Measurements from ENCODE around the gene PLAAT3. TPM values are rescaled to one million over a fixed set of nuclear protein-coding genes. Genes with fewer than 3 reads are reported as not detected.
A peak's percentile ranks its signal among the peaks of the same experiment; 100 is the strongest.

PLAAT3 gene
- total and polyA plus RNA-seq, 7 donors = 50.0 to 115 (median 82.3) TPM

DNA sequence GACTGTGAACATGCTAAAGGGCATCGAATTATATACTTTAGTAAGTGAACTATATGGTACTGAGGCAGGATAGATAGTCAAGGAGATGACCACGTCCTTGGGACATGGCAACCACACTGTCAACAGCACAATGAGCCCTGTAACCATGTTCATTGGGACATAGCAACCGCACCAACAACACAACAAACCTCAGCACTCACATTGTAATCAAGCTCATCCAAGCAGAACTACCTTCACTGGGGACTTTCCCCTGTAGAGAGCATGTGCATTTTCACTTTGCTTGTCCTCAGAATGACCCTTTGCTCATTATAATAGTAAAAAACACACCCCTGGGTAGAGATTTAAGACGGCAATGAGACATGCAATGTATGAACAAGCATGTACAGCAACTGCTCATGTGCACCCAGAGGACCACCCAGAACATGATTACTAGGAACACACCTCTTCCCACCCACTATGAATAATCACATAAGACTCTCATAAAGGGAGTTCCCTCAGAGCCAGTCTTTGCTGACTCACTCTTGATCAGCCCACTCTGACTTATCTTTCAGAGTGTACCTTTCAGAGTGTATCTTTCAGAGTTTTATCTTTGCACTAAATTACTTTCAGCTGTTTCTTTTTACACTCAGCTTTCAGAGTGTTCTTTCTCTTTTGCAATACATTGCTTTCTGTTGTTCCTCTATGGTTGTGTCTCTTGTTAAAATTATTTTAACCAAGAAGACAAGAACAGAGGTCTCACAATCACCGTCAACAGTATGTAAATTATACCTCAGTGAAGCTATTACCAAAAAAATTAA, 47.0 kb downstream of the PLAAT3 start:
- H3K27ac ChIP-seq = peak overlapping the region; percentile 10
- WGBS, 3 donors = 22 to 26% (median 23%) methylated on average over 5 of the region's 5 CpGs
- peak; percentile 81 to 85 (median 84) for ATAC-seq
- intact Hi-C loops (cut with DNase I) = no loop called here
- H3K4me3 ChIP-seq = no peak overlapping the region
- H3K36me3 ChIP-seq (ENCODE audit: insufficient read depth in 1 of 2, low read depth in 1 of 2) = no peaks in the 10 kb centered on the region
- no peaks in the 10 kb centered on the region for H3K9me3 ChIP-seq
- TF ChIP-seq, protein P1, sequence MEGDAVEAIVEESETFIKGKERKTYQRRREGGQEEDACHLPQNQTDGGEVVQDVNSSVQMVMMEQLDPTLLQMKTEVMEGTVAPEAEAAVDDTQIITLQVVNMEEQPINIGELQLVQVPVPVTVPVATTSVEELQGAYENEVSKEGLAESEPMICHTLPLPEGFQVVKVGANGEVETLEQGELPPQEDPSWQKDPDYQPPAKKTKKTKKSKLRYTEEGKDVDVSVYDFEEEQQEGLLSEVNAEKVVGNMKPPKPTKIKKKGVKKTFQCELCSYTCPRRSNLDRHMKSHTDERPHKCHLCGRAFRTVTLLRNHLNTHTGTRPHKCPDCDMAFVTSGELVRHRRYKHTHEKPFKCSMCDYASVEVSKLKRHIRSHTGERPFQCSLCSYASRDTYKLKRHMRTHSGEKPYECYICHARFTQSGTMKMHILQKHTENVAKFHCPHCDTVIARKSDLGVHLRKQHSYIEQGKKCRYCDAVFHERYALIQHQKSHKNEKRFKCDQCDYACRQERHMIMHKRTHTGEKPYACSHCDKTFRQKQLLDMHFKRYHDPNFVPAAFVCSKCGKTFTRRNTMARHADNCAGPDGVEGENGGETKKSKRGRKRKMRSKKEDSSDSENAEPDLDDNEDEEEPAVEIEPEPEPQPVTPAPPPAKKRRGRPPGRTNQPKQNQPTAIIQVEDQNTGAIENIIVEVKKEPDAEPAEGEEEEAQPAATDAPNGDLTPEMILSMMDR (IDR thresholded peaks at IDR 0.05) = no peak
- H3K27me3 ChIP-seq (ENCODE audit: insufficient read depth in 3 of 3, low read length in 2 of 3) = no peaks in the 10 kb centered on the region
- peaks cover 10% of the 10 kb centered on the region for H3K4me1 ChIP-seq
- DNase-seq = no peak

DNA sequence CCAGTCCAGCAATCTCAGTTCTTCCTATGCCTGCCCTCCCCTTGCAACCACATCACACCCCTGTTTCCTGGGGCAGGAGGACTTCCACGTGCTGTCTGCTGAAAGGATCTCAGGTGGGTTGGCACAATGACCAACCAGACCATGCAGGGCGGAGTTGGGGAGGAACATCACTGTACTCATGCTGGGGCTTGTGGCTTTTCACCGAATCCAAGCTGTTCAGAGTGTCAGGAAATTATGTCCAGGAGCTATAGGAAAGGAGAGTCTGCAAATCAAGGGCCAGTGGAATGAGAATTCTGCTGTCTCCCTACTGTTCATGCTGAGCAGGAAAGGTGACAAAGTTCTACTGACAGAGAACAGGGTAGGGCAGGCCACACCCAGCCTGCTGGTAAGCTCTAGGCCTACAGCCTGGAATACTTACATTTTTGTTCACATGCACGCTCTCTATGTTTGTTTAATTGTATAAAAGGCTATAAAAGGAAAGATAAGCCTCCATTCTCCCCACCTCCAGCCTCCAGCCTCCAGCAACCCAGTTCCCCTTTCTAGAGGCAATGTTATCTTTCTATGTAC, 49.4 kb downstream of the PLAAT3 start:
- Histone ChIP-seq H3K27ac (no peak overlapping the region), H3K4me3 (no peak overlapping the region), H3K9me3 (no peaks in the 10 kb centered on the region), H3K4me1 (peaks cover 10% of the 10 kb centered on the region), H3K36me3 (ENCODE audit: insufficient read depth in 1 of 2, low read depth in 1 of 2) (no peaks in the 10 kb centered on the region), H3K27me3 (ENCODE audit: insufficient read depth in 3 of 3, low read length in 2 of 3) (no peaks in the 10 kb centered on the region)
- ATAC-seq (no peak), DNase-seq (no peak)
- intact Hi-C loops (cut with DNase I) = no loop called here
- WGBS, 3 donors = 82 to 92% (median 87%) methylated on average over 4 of the region's 4 CpGs
- TF ChIP-seq, protein P1 (IDR thresholded peaks at IDR 0.05) = no peak

DNA sequence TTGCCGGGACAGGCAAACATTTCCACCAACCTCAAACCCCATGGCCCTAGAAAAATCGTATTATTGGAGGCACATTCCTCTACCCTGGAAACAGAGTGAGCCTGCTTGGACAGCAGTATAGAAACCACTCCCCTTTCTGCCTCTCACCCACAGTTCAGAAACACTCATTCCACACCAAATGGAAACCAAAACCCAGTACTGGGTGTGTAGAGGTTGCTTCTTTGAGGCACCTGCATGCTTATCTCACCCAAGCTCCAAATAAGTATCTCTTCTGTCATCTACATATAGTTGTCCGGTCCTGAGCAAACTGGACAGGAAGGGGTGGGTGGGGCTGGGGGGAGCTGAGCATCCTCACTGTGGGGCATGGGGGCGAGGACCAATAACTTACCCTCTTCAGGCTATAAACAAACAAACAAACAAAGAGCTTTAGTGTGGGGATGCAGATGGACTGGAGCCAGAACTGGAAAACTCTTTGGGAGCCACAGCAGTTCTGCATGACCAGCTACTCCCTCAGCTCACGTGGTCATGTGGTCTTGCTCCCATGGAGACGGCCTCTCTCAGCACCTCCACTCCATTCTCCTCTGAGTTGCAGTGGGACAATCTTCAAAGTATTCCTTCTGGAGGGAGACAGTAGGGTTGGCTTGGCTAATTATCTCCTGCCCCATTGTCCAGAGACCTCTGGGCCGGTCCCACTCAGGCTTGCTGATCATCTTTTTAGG, 50.0 kb downstream of the PLAAT3 start:
- Histone ChIP-seq H3K4me1 (peaks cover 10% of the 10 kb centered on the region), H3K36me3 (ENCODE audit: insufficient read depth in 1 of 2, low read depth in 1 of 2) (no peaks in the 10 kb centered on the region), H3K9me3 (no peaks in the 10 kb centered on the region), H3K4me3 (no peak overlapping the region), H3K27me3 (ENCODE audit: insufficient read depth in 3 of 3, low read length in 2 of 3) (no peaks in the 10 kb centered on the region), H3K27ac (no peak overlapping the region)
- TF ChIP-seq, protein P1 (IDR thresholded peaks at IDR 0.05) = no peak
- ATAC-seq (no peak), DNase-seq (no peak)
- intact Hi-C loops (cut with DNase I) = no loop called here
- WGBS, 3 donors = 76 to 85% (median 83%) methylated on average over 7 of the region's 7 CpGs

DNA sequence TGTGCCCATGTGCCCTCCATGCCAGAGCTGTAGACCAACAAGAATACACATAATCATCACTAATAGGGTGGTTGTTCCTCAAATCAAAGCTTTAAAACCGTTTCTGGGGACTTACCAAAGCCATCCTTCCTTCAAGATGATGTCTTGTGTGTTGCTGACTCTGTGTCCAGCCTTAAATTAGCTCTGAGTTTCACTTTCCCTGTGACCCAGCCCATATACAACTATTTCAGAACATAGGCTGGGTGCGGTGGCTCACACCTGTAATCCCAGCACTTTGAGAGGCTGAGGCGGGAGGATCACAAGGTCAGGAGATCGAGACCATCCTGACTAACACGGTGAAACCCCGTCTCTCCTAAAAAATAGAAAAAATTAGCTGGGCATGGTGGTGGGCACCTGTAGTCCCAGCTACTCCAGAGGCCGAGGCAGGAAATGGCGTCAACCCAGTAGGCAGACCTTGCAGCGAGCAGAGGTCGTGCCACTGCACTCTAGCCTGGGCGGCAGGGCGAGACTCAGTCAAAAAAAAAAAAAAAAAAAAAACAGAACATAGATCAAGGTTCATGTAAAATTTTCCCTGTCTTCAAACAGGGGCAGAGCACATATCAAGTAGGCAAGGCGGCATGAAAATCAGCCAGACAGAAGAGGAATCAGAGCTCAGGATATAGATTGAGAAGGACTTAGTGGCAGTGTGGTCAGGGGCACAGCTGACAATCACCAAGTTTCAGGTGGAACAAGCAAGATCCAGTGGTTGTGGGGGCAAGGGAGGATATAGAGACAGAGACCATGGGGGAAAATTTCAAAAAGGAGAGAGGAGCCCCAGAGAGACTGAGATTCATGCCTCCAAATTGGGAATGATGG, 50.8 kb downstream of the PLAAT3 start, which contains the start of gene PLAAT2:
Gene PLAAT2 (minus strand): TSS at position 179 of the 855 bp plus-strand sequence. CDS start 55 bp downstream, at position 124.
- TF ChIP-seq, protein P1 (IDR thresholded peaks at IDR 0.05) = no peak
- H3K36me3 ChIP-seq (ENCODE audit: insufficient read depth in 1 of 2, low read depth in 1 of 2) = no peaks in the 10 kb centered on the region
- intact Hi-C loops (cut with DNase I) = no loop called here
- H3K27ac ChIP-seq = no peak within 1 kb of the TSS
- no peak for ATAC-seq
- no peaks in the 10 kb centered on the region for H3K27me3 ChIP-seq (ENCODE audit: insufficient read depth in 3 of 3, low read length in 2 of 3)
- no peaks in the 10 kb centered on the region for H3K9me3 ChIP-seq
- no peak within 1 kb of the TSS for H3K4me3 ChIP-seq
- no peak for DNase-seq
- peaks cover 10% of the 10 kb centered on the region for H3K4me1 ChIP-seq
- 95 to 96% (median 95%) methylated on average over 13 of the region's 13 CpGs for WGBS, 3 donors

All from psoas muscle (tissue), 8 donors.